K562 (cell line): ENCODE results near the gene TPX2. TPM values are rescaled to one million over a fixed set of nuclear protein-coding genes. Genes with fewer than 3 reads are reported as not detected.

Experiments used
- BHLHE40 ChIP-seq: IDR thresholded peaks from 2 replicates; pipeline ENCODE4 v1.6.1; 2011; ENCODE audit warnings: low read length, improper control_type of control experiment
- BRCA1 ChIP-seq, 2 experiments: fragments of 450-650 bp in 1 of 2; sonication (generic) in 1 of 2; formaldehyde crosslinking in 1 of 2; IDR thresholded peaks; 2 replicates each; pipeline versions ENCODE4 v1.5.0 to v1.6.1; 2017 to 2020; ENCODE audit warnings: mild to moderate bottlenecking in 1 of 2, missing genetic modification reagents in 1 of 2
- BRD9 ChIP-seq: fragments of 450-650 bp; IDR thresholded peaks from 2 replicates; pipeline ENCODE4 v1.6.1; 2018; ENCODE audit warnings: low read depth; ENCODE audit not compliant: partially characterized antibody
- BRF1 ChIP-seq: IDR thresholded peaks from 3 replicates; pipeline ENCODE4 v1.6.1; 2011; ENCODE audit warnings: borderline replicate concordance, mild to moderate bottlenecking; ENCODE audit not compliant: insufficient read length; ENCODE audit errors: extremely low read depth
- DEAF1 ChIP-seq: fragments of 450-650 bp; formaldehyde crosslinking; IDR thresholded peaks from 2 replicates; pipeline ENCODE4 v1.4.0; 2020; ENCODE audit warnings: mild to moderate bottlenecking, moderate library complexity
- ETS1 ChIP-seq: conservative IDR thresholded peaks from 2 replicates; pipeline ENCODE4 v1.6.1; 2011; ENCODE audit warnings: low read depth, mild to moderate bottlenecking, low read length; ENCODE audit not compliant: control insufficient read depth
- GABPB1 ChIP-seq: sonication (generic); formaldehyde crosslinking; IDR thresholded peaks from 2 replicates; pipeline ENCODE4 v1.8.0; 2022; ENCODE audit warnings: mild to moderate bottlenecking, missing genetic modification reagents
- HEY1 ChIP-seq: fragments of 250-450 bp; sonication (Bioruptor Pico); IDR thresholded peaks from 2 replicates; pipeline ENCODE4 v1.5.0; 2020; ENCODE audit warnings: mild to moderate bottlenecking, moderate library complexity, borderline replicate concordance
- HNRNPH1 ChIP-seq: fragments of 200-400 bp; formaldehyde crosslinking; optimal IDR thresholded peaks from 2 replicates; pipeline ENCODE3; 2017; ENCODE audit warnings: low read depth, mild to moderate bottlenecking, low read length, moderate library complexity
- NR1H2 ChIP-seq: sonication (generic); formaldehyde crosslinking; IDR thresholded peaks from 2 replicates; pipeline ENCODE4 v1.4.0; 2020; ENCODE audit warnings: mild to moderate bottlenecking, missing genetic modification reagents
- NR3C1 ChIP-seq: sonication (generic); formaldehyde crosslinking; IDR thresholded peaks from 2 replicates; pipeline ENCODE4 v1.8.1; 2022; ENCODE audit warnings: missing genetic modification reagents
- POLR2A ChIP-seq: fragments of 450-650 bp; conservative IDR thresholded peaks from 2 replicates; pipeline ENCODE4 v1.6.1; 2016
- POLR2G ChIP-seq: fragments of 200-400 bp; formaldehyde crosslinking; IDR thresholded peaks from 2 replicates; pipeline ENCODE4 v1.6.1; 2017; ENCODE audit warnings: low read depth, mild to moderate bottlenecking, antibody characterized with exemption, low read length, moderate library complexity
- POLR3A ChIP-seq: IDR thresholded peaks from 2 replicates; pipeline ENCODE4 v1.6.1; 2011; ENCODE audit warnings: borderline replicate concordance, mild to moderate bottlenecking, moderate library complexity; ENCODE audit not compliant: insufficient read length, insufficient read depth; ENCODE audit errors: extremely low read depth
- POLR3G ChIP-seq: IDR thresholded peaks from 2 replicates; pipeline ENCODE4 v1.6.1; 2011; ENCODE audit not compliant: insufficient read length, insufficient replicate concordance; ENCODE audit errors: extremely low read depth
- PTBP1 ChIP-seq: fragments of 200-400 bp; formaldehyde crosslinking; IDR thresholded peaks from 2 replicates; pipeline ENCODE4 v1.6.1; 2017; ENCODE audit warnings: low read depth, low read length
- SNAPC5 ChIP-seq: fragments of 250-450 bp; sonication (Bioruptor Pico); IDR thresholded peaks from 2 replicates; pipeline ENCODE4 v1.8.0; 2021; ENCODE audit warnings: moderate library complexity, mild to moderate bottlenecking, inconsistent platforms
- SOX6 ChIP-seq: fragments of 450-650 bp; IDR thresholded peaks from 2 replicates; pipeline ENCODE4 v1.6.1; 2014; ENCODE audit warnings: mild to moderate bottlenecking
- TEAD2 ChIP-seq: fragments of 450-650 bp; IDR thresholded peaks from 2 replicates; pipeline ENCODE4 v1.6.1; 2016; ENCODE audit warnings: missing genetic modification characterization, control low read depth, missing compliant biosample characterization
- ZBTB8A ChIP-seq: fragments of 450-650 bp; IDR thresholded peaks from 2 replicates; pipeline ENCODE4 v1.6.1; 2018; ENCODE audit warnings: mild to moderate bottlenecking, moderate library complexity; ENCODE audit not compliant: partially characterized antibody
- ZC3H8 ChIP-seq: fragments of 450-650 bp; IDR thresholded peaks from 2 replicates; pipeline ENCODE4 v1.6.1; 2017
- ZNF24 ChIP-seq: fragments of 450-650 bp; IDR thresholded peaks from 2 replicates; pipeline ENCODE4 v1.6.1; 2016
- ZNF445 ChIP-seq: fragments of 250-450 bp; sonication (Bioruptor Pico); IDR thresholded peaks from 2 replicates; pipeline ENCODE4 v1.4.0; 2020; ENCODE audit warnings: low read depth, mild to moderate bottlenecking, moderate library complexity
- ZNF589 ChIP-seq: fragments of 200-800 bp; sonication (Bioruptor generic); IDR thresholded peaks from 2 replicates; pipeline ENCODE4 v1.6.1; 2016; ENCODE audit warnings: low read depth, missing genetic modification characterization, missing compliant biosample characterization
- polyA plus RNA-seq, 8 experiments: library from polyadenylated mRNA; depleted of rRNA in 4 of 8; stranded (reverse) in 5 of 8; unstranded in 3 of 8; fragments of >200 nt; fragmentation: Nextera tagmentation in 2 of 8; fragmentation: Illumina TruSeq in 1 of 8; extraction: Ambion mirVana in 2 of 8; extraction: Trizol in 1 of 8; gene quantifications; 2 replicates each; pipeline versions ENCODE4 v1.2.1 to v1.2.3, GENCODE V29; 2011 to 2014; ENCODE audit warnings: inconsistent platforms in 1 of 8, missing spikeins in 1 of 8
- total RNA-seq, 7 experiments: library from RNA; depleted of rRNA in 6 of 7; stranded (reverse); fragments of >200 nt in 6 of 7; fragmentation: Illumina TruSeq in 2 of 7; extraction: Trizol in 2 of 7; gene quantifications; 2 replicates each; pipeline versions ENCODE4 v1.2.1 to v1.2.3, GENCODE V29; 2011 to 2021; ENCODE audit warnings: low replicate concordance in 1 of 7

Gene TPX2
- total and polyA plus RNA-seq, 9 of the 15 experiments (the other 6 are each of a cell fraction or from before 2014, with no cell fraction given) = 48.0 to 241 (median 133) TPM

- TF ChIP-seq ZBTB8A = no peak
- peak; percentile 58; the same call in 1 of the 2 replicates for TF ChIP-seq BHLHE40
- TF ChIP-seq GABPB1 (CRISPR knock-in tag) = no peak
- TF ChIP-seq DEAF1 (CRISPR knock-in tag) = peak; percentile 58
- TF ChIP-seq ZNF24 = no peak; the same call in 1 of the 2 replicates
- no peak for TF ChIP-seq POLR3A
- peak; percentile 49; the same call in 1 of the 2 replicates for TF ChIP-seq POLR2G
- peak; percentile 63; the same call in 1 of the 2 replicates for TF ChIP-seq POLR2A
- no peak for TF ChIP-seq BRCA1 (IDR thresholded peaks at IDR 0.05)
- TF ChIP-seq BRCA1 (CRISPR knock-in tag; IDR thresholded peaks at IDR 0.05) = no peak
- no peak for TF ChIP-seq BRF1
- no peak for TF ChIP-seq ZC3H8
- TF ChIP-seq SNAPC5 = no peak
- no peak for TF ChIP-seq NR3C1
- TF ChIP-seq POLR3G = no peak
- TF ChIP-seq HEY1 (CRISPR knock-in tag) = no peak
- no peak for TF ChIP-seq NR1H2 (CRISPR knock-in tag)
- TF ChIP-seq ZNF445 = no peak
- TF ChIP-seq SOX6 = 0 out of 2 replicates have a peak, but pooled peaks have one; percentile 14
- TF ChIP-seq ETS1 = 0 out of 2 replicates have a peak, but pooled peaks have one; percentile 39
- no peak for TF ChIP-seq PTBP1
- TF ChIP-seq HNRNPH1 = no peak
- no peak for TF ChIP-seq TEAD2
- peak; percentile 58 for TF ChIP-seq BRD9
- 0 out of 2 replicates have a peak, but pooled peaks have one; percentile 43 for TF ChIP-seq ZNF589 (CRISPR knock-in tag)
These were observed 16.6 kb upstream of the TPX2 start, which contains the start of gene BCL2L1 (continued) for GRCh38 chr20:31722257-31723068.
